Measurements from ENCODE around the gene SLC38A3.
A peak's percentile ranks its signal among the peaks of the same experiment; 100 is the strongest.

The SLC38A3 gene

GRCh38 chr3:50163572-50164455, 41.3 kb upstream of the SLC38A3 start:
- 94 to 96% methylated on average over 8 of the region's 8 CpGs for WGBS, 2 experiments
- H3K27me3 ChIP-seq (ENCODE audit: control insufficient read depth, insufficient read depth, low read length, poor library complexity, severe bottlenecking): no peaks in the 10 kb centered on the region
- H3K9me3 ChIP-seq (ENCODE audit: control insufficient read depth, low read length): no peaks in the 10 kb centered on the region
- peaks cover 58% of the 10 kb centered on the region for H3K4me1 ChIP-seq (ENCODE audit: control insufficient read depth, insufficient read depth, low read length)
- H3K27ac ChIP-seq (ENCODE audit: insufficient read depth, low read depth, low read length, poor library complexity, severe bottlenecking): no peak overlapping the region
- H3K4me3 ChIP-seq (ENCODE audit: insufficient read depth, low read depth, low read length): no peak overlapping the region
- peaks cover 3% of the 10 kb centered on the region for H3K36me3 ChIP-seq (ENCODE audit: control insufficient read depth, insufficient read depth, low read length)

DNA sequence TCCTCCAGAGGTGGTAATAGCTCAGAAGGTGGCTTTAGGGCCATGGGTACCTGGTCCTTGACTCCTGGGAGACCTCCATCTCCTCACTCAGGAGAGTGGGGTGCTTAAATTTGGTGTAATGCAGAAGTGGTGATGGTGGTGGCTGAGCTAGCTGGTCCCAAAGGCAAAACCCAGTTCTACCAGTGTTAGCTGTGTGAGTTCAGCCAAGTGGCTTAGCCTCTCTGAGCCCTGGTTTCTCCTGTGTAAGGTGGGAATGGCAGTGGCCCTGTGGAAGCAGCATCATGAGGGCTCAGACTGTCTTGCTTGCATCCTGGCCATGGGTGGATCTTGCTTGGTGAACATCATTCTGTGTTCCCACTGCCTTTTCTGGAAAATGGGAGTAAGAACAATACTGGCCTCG, 40.6 kb upstream of the SLC38A3 start:
- Histone ChIP-seq H3K4me1 (ENCODE audit: control insufficient read depth, insufficient read depth, low read length) (peaks cover 63% of the 10 kb centered on the region), H3K27ac (ENCODE audit: insufficient read depth, low read depth, low read length, poor library complexity, severe bottlenecking) (no peak overlapping the region), H3K36me3 (ENCODE audit: control insufficient read depth, insufficient read depth, low read length) (peaks cover 3% of the 10 kb centered on the region), H3K27me3 (ENCODE audit: control insufficient read depth, insufficient read depth, low read length, poor library complexity, severe bottlenecking) (no peaks in the 10 kb centered on the region), H3K4me3 (ENCODE audit: insufficient read depth, low read depth, low read length) (no peak overlapping the region), H3K9me3 (ENCODE audit: control insufficient read depth, low read length) (no peaks in the 10 kb centered on the region)
- WGBS, 2 experiments: 81 to 88% methylated on average over 1 of the region's 1 CpG

DNA sequence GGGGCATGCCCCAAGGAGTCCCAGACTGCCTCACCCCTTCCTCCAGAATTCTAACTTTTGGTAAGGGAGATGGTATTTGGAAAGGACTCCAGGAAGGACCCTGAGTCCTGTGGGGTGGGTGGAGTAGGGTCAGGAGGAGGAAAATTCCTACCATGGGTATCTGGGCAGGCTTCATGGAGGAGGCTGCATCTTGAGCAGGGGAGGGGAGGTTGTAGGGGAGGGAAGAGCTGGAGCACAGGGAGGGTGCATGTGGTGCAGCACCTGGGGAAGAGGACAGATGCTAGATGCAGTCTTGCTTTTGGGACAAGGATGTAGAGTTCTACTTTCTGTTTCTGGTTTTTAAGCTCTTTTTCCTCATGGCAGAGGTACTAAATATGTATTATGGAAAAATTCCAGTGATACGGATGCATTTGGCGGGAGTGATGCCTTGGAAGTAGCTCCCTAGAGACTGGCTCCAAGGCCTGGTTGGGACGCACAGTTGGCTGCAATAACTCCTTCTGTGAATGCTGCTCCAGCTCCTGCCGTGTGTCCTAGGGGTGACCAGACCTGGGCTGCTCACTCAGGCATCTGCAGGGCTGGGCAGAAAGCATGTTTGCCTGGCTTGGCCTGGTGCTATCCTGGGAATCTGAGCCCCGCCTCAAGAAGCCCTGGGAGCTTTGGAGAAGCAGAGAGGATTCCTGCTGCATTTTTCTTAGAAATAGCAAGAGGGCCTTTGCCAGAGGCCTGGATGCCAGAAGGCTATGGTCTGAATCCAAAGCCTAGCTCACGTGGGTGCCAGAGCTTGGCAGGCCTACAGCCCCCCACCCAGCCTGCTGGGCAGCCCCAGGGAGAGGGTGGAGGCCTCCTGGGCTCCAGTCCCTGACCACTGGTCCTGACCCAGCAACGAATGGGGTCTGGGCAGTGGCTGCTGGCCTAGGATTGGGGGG, 39.8 kb upstream of the SLC38A3 start:
- H3K27ac ChIP-seq (ENCODE audit: insufficient read depth, low read depth, low read length, poor library complexity, severe bottlenecking): no peak overlapping the region
- H3K4me1 ChIP-seq (ENCODE audit: control insufficient read depth, insufficient read depth, low read length): peaks cover 64% of the 10 kb centered on the region

GRCh38 chr3:50165910-50166538, 39.0 kb upstream of the SLC38A3 start:
- Histone ChIP-seq H3K9me3 (ENCODE audit: control insufficient read depth, low read length) (no peaks in the 10 kb centered on the region), H3K36me3 (ENCODE audit: control insufficient read depth, insufficient read depth, low read length) (peaks cover 3% of the 10 kb centered on the region), H3K4me1 (ENCODE audit: control insufficient read depth, insufficient read depth, low read length) (peaks cover 65% of the 10 kb centered on the region), H3K27me3 (ENCODE audit: control insufficient read depth, insufficient read depth, low read length, poor library complexity, severe bottlenecking) (no peaks in the 10 kb centered on the region), H3K27ac (ENCODE audit: insufficient read depth, low read depth, low read length, poor library complexity, severe bottlenecking) (peak overlapping the region; percentile 33), H3K4me3 (ENCODE audit: insufficient read depth, low read depth, low read length) (no peak overlapping the region)
- 60 to 66% methylated on average over 15 of the region's 15 CpGs for WGBS, 2 experiments

More for the DNA sequence above, 39.8 kb upstream of the SLC38A3 start:
- Histone ChIP-seq H3K36me3 (ENCODE audit: control insufficient read depth, insufficient read depth, low read length) (peaks cover 3% of the 10 kb centered on the region), H3K4me3 (ENCODE audit: insufficient read depth, low read depth, low read length) (no peak overlapping the region), H3K27me3 (ENCODE audit: control insufficient read depth, insufficient read depth, low read length, poor library complexity, severe bottlenecking) (no peaks in the 10 kb centered on the region), H3K9me3 (ENCODE audit: control insufficient read depth, low read length) (no peaks in the 10 kb centered on the region)
- whole genome bisulfite sequencing, 2 experiments: 79 to 80% methylated on average over 7 of the region's 7 CpGs

DNA sequence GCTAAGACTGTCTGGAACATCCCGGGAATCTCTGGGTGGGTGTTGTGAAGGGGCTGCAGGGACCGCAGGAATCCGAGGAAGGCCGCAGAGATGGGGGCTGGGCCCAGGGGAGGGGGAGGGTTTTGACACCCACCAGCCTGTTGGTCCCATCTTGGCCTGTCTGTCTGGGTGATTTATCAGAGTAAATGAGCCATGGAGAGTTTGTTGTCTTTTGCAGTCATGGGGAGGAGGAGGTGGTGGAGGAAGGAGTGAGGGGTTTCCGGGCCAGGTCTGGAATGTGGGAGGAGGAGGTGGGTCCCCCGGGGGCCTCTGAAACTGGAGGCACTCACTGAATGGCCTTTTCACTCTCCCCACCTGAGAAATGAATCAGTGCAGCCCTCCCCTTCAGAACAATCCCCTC, 38.5 kb upstream of the SLC38A3 start:
- peaks cover 3% of the 10 kb centered on the region for H3K36me3 ChIP-seq (ENCODE audit: control insufficient read depth, insufficient read depth, low read length)
- no peaks in the 10 kb centered on the region for H3K27me3 ChIP-seq (ENCODE audit: control insufficient read depth, insufficient read depth, low read length, poor library complexity, severe bottlenecking)
- 44 to 66% methylated on average over 6 of the region's 6 CpGs for WGBS, 2 experiments
- peaks cover 66% of the 10 kb centered on the region for H3K4me1 ChIP-seq (ENCODE audit: control insufficient read depth, insufficient read depth, low read length)
- H3K4me3 ChIP-seq (ENCODE audit: insufficient read depth, low read depth, low read length): no peak overlapping the region
- H3K27ac ChIP-seq (ENCODE audit: insufficient read depth, low read depth, low read length, poor library complexity, severe bottlenecking): peak overlapping the region; percentile 76
- no peaks in the 10 kb centered on the region for H3K9me3 ChIP-seq (ENCODE audit: control insufficient read depth, low read length)

DNA sequence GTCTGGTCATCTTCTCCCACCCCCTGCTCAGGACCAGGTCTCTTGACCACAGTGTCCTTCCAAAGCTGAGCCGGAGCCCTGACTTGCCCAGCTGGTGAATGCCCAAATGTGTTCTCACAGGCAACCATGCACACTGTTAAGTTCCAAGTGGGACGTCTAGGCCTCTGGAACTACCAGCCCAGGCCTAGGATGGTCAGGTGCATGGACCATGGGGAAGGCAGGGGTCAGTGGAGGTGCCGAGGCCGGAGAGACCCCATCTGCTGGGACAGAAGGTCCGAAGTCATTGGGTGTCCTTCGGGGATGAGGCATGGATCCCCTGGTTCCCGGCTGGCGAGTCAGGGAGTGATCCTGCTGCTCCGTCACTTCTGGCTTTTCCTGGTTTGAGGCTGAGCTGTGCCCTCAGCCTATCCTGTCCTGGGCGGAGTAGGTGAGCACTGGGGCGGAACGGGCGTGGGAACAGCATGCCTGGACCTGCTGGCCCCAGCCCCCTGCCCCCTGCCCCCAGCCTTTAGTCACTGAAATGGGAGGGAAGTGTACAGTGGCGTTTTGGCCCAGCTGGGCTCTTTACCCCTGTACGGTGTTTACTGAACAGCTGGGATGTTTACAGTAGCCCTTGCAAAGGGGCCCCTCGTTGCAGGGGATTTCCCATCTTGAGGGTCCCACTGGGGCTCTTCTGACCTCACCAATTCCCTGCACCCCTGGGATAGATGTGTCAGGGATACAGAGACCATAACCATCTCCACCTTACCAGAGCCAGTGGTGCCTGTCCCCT, 37.8 kb upstream of the SLC38A3 start:
- no peaks in the 10 kb centered on the region for H3K27me3 ChIP-seq (ENCODE audit: control insufficient read depth, insufficient read depth, low read length, poor library complexity, severe bottlenecking)
- no peak overlapping the region for H3K4me3 ChIP-seq (ENCODE audit: insufficient read depth, low read depth, low read length)
- peaks cover 66% of the 10 kb centered on the region for H3K4me1 ChIP-seq (ENCODE audit: control insufficient read depth, insufficient read depth, low read length)
- H3K36me3 ChIP-seq (ENCODE audit: control insufficient read depth, insufficient read depth, low read length): no peaks in the 10 kb centered on the region
- WGBS, 2 experiments: 78 to 79% methylated on average over 16 of the region's 16 CpGs
- no peaks in the 10 kb centered on the region for H3K9me3 ChIP-seq (ENCODE audit: control insufficient read depth, low read length)
- peak overlapping the region; percentile 76 for H3K27ac ChIP-seq (ENCODE audit: insufficient read depth, low read depth, low read length, poor library complexity, severe bottlenecking)

DNA sequence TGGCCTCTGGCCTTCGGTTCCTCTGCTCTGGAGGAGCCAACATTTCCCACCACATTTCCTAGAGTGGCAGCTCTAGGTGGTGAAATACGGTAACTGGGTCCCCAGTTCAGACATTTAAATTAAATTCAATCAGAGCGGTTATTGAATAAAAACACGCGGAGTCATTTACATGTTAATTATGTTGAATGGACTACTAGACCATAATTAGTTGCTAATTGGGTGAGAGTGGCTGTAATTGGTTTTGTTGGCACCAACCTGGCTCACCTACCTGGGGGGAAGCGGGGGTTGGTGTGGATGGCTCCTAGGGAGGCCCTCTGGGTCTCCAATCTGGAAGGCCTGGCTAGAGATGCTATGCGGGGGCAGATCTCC, 37.2 kb upstream of the SLC38A3 start:
- Histone ChIP-seq H3K27ac (ENCODE audit: insufficient read depth, low read depth, low read length, poor library complexity, severe bottlenecking) (peak overlapping the region; percentile 85), H3K4me1 (ENCODE audit: control insufficient read depth, insufficient read depth, low read length) (peaks cover 66% of the 10 kb centered on the region), H3K4me3 (ENCODE audit: insufficient read depth, low read depth, low read length) (no peak overlapping the region), H3K36me3 (ENCODE audit: control insufficient read depth, insufficient read depth, low read length) (no peaks in the 10 kb centered on the region), H3K9me3 (ENCODE audit: control insufficient read depth, low read length) (no peaks in the 10 kb centered on the region), H3K27me3 (ENCODE audit: control insufficient read depth, insufficient read depth, low read length, poor library complexity, severe bottlenecking) (no peaks in the 10 kb centered on the region)
- WGBS, 2 experiments: 87 to 89% methylated on average over 7 of the region's 7 CpGs

- Histone ChIP-seq H3K9me3 (ENCODE audit: control insufficient read depth, low read length) (no peaks in the 10 kb centered on the region), H3K27ac (ENCODE audit: insufficient read depth, low read depth, low read length, poor library complexity, severe bottlenecking) (peak overlapping the region; percentile 85), H3K4me1 (ENCODE audit: control insufficient read depth, insufficient read depth, low read length) (peaks cover 66% of the 10 kb centered on the region), H3K36me3 (ENCODE audit: control insufficient read depth, insufficient read depth, low read length) (no peaks in the 10 kb centered on the region), H3K27me3 (ENCODE audit: control insufficient read depth, insufficient read depth, low read length, poor library complexity, severe bottlenecking) (no peaks in the 10 kb centered on the region), H3K4me3 (ENCODE audit: insufficient read depth, low read depth, low read length) (no peak overlapping the region)
- 57 to 64% methylated on average over 9 of the region's 9 CpGs for WGBS, 2 experiments
Measured at GRCh38 chr3:50168388-50168787, 36.7 kb upstream of the SLC38A3 start.

GRCh38 chr3:50168791-50169190, 36.3 kb upstream of the SLC38A3 start:
- H3K4me1 ChIP-seq (ENCODE audit: control insufficient read depth, insufficient read depth, low read length): peaks cover 66% of the 10 kb centered on the region
- H3K27ac ChIP-seq (ENCODE audit: insufficient read depth, low read depth, low read length, poor library complexity, severe bottlenecking): peak overlapping the region; percentile 85
- 49 to 54% methylated on average over 6 of the region's 6 CpGs for whole genome bisulfite sequencing, 2 experiments
- peak overlapping the region; percentile 6 for H3K4me3 ChIP-seq (ENCODE audit: insufficient read depth, low read depth, low read length)
- no peaks in the 10 kb centered on the region for H3K27me3 ChIP-seq (ENCODE audit: control insufficient read depth, insufficient read depth, low read length, poor library complexity, severe bottlenecking)
- no peaks in the 10 kb centered on the region for H3K36me3 ChIP-seq (ENCODE audit: control insufficient read depth, insufficient read depth, low read length)
- H3K9me3 ChIP-seq (ENCODE audit: control insufficient read depth, low read length): no peaks in the 10 kb centered on the region
